Inflammatory macrophage treated with lipopolysaccharide for 4 hours (primary cell): ENCODE results near the gene PCNP.
A peak's percentile ranks its signal among the peaks of the same experiment; 100 is the strongest.
"Not testable (repeated sequence)": the region's sequence is repeated elsewhere in the genome, so short reads cannot be mapped to it uniquely, and the experiment has no call there.

Source experiments
- DNase-seq: peaks from one replicate; pipeline ENCODE4 v3.0.0-alpha.2; 2020

Gene PCNP

DNA sequence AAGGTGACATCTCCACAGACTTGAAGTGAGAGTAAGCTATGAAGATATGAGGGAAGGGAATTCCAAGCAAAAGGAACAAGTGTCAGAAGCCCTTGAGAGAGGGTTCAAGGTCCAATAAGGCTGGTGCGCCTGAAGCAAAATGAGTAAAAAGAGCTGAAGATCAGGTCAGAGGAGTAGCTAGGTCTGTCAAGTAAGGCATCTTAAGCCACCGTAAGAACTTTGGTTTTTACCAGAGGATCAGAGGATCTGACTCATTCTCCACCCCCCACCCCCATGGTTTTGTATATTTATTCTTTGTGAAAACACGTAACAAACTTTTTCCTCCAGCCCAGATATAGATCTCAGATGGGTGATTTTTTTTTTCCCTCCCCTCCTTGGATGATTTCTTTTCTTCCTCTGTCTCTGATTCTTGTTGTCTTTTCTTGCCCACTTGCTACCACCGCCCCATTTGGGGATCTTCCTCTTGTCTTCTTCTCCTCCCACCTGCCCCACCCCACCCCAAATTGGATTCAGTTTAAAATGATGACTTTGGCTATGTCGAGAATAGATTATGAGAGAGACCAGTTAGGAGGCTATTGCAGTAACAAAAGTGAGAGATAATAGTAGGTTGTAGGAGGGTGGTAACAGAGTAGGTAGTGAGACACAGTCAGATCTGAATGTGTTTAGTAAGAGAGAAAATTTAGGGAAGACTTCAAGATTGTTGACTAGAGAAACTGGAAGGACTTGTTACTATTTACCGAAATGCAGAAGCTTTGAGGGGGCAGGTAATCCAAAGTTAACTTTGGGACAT is 6.3 kb upstream of the PCNP start:
- DNase-seq, result no peak

GRCh38 chr3:101571028-101571895 is 2.7 kb upstream of the PCNP start:
- DNase-seq, result no peak

GRCh38 chr3:101574388-101575112 is 570 bp downstream of the PCNP start:
- DNase-seq, result peak; percentile 44

DNA sequence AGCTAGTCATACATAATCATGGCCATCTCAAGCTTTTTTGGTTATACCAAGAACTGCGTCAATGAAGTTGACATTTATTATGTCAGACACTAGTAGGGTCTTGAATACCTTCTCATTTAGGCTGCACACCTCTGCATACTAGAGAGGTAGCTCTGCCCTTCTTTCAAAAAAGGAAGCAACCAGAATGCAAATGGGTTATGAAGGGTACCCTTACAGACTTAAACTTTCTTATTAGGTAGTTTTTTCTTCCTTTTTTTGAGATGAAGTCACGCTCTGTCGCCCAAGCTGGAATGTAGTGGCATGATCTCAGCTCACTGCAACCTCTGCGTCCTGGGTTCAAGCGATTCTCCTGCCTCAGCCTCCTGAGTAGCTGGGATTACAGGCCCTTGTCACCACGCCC is 3.3 kb downstream of the PCNP start:
- DNase-seq, result no peak

GRCh38 chr3:101588616-101589015 is 14.6 kb downstream of the PCNP start:
- no peak for DNase-seq

DNA sequence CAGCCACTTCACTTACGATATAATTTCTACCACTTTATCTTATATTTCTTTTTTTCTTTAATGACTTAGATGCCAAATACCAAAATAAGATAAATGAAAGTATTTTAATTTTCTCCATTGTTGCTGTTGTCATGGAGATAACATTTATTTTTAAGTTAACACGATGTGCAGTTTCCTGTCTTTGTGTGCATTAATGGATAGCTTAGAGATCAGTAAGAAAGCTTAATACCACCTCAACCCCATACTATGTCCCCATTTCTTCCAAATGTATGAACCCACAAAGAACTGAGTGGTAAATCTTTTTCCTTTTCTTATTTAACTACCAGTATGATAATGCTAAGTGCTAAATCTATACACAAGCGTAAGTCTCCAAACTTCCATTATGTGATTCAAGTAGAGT is 17.1 kb downstream of the PCNP start:
- no peak for DNase-seq

GRCh38 chr3:101602731-101603130 is 28.8 kb downstream of the PCNP start:
- DNase-seq, result peak; percentile 32

GRCh38 chr3:101603184-101603583 is 29.2 kb downstream of the PCNP start:
- no peak for DNase-seq

DNA sequence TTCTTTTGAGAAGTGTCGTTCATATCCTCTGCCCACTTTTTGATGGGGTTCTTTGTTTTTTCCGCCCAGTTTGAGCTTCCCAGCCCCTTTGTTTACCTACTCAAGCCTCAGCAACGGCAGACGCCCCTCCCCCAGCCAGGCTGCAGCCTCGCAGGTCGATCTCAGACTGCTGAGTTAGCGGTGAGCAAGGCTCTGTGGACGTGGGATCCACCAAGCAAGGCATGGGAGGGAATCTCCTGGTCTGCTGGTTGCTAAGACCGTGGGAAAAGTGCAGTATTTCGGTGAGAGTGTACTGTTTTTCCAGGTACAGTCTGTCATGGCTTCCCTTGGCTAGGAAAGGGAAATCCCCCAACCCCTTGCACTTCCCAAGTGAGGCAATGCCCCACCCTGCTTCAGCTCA is 31.4 kb downstream of the PCNP start:
- not testable (repeated sequence) for DNase-seq

- DNase-seq, result no peak
These were observed 37.0 kb downstream of the PCNP start for GRCh38 chr3:101611023-101611422.

DNA sequence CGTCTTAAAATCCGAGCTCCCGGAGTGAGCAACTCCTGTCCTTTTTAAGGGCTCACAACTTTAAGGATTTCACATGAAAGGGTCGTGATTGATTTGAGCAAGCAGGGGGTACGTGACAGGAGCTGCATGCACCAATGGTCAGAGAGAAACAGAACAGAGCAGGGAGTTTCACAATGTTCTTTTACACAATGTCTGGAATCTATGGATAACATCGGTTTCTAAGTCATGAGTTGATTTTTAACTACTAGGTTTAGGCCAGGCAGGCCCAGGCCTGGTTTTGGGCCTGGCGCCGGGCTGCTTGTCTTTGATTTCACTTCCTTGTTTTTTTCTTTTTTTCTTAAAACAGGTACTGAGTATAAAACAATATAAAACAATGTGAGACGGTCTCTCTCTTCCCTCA is 39.0 kb downstream of the PCNP start:
- not testable (repeated sequence) for DNase-seq

DNA sequence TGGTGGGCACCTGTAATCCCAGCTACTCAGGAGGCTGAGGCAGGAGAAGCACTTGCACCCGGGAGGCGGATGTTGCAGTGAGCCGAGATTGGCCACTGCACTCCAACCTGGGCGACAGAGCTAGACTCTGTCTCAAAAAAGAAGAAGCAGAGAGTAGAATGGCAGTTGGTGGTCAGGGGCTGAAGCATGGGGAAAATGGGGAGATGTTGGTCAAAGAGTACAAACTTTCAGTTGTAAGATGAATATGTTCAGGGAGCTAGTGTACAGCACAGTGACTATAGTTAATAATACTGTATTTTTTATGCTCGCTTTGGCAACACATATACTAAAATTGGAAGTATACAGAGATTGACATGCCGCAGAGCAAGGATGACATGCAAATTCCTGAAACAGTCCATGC is 41.5 kb downstream of the PCNP start:
- DNase-seq, result no peak

GRCh38 chr3:101617478-101617877 is 43.5 kb downstream of the PCNP start:
- DNase-seq, result no peak

DNA sequence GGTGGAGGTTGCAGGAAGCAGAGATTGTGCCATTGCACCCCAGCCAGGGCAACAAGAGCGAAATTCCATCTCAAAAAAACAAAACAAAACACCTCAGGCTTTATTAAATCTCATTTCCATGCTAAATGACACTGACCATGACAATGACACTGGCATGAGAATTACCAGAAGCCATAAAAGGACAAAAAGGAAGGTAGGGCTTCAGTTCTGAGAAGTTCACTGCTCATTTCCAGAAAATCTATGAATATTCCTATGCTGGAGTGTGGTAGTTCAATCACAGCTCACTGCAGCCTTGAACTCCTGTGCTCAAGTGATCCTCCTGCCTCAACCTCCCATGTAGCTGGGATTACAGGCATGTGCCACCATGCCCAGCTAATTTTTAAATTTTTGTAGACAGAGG is 44.7 kb downstream of the PCNP start:
- no peak for DNase-seq

- DNase-seq, result no peak
These were observed 45.8 kb downstream of the PCNP start for GRCh38 chr3:101619734-101620133.

DNA sequence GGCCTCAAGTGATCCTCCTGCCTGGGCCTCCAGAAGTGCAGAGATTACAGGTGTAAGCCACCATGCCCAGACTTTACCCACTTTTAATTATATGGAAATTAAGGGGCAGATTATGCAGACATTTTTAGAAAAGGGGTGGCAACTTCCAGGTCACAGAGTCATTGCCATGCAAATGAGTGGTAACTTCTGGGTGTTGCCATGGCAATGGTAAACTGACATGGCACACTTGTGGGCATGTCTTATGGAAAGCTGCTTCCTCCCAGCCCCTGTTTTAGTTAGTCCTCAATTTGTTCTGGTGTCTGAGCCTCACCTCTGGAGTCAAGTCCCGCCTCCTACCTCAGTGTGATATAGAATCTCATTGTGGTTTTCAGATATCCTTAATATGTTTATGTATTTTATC is 49.7 kb downstream of the PCNP start:
- DNase-seq, result no peak

DNA sequence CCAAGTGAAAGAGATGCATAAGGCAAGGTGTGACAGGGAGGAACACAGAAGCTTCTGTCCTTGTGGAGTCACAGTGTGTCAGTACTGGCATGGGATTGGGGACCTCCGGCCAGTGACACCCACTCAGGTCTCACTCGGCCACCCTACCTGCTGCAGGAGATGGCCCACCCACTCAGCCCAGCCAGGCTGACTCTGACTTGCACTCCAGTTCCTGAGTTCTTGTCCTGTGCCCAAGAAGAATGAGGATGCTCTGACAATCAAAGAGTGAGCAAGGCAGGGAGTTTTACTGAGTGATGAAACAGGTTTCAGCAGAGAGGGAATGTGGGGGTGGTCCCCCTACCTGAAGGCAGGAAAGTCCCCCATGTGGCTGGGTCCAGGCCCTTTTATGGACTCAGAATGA is 50.9 kb downstream of the PCNP start:
- DNase-seq, result no peak

- DNase-seq, result no peak
These were observed 51.9 kb downstream of the PCNP start for GRCh38 chr3:101625879-101626278.

DNA sequence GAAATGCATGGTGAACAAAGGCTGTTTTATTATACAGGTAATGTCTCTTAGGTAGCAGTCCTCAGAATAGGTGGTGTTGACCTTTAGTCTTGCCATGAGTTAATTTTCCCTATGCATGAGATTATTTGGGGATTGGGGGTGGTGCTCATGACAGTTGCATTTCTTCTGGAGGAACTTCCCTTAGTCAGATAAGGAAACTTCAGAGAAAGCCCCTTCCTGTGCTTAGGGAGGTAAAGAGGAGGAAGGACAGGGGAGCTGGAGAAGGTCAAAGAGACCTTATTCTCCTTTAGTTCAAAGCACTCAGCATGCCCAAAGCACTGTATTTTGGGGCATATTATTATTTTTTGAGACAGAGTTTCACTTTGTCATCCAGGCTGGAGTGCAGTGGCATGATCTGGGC is 55.2 kb downstream of the PCNP start:
- no peak for DNase-seq

DNA sequence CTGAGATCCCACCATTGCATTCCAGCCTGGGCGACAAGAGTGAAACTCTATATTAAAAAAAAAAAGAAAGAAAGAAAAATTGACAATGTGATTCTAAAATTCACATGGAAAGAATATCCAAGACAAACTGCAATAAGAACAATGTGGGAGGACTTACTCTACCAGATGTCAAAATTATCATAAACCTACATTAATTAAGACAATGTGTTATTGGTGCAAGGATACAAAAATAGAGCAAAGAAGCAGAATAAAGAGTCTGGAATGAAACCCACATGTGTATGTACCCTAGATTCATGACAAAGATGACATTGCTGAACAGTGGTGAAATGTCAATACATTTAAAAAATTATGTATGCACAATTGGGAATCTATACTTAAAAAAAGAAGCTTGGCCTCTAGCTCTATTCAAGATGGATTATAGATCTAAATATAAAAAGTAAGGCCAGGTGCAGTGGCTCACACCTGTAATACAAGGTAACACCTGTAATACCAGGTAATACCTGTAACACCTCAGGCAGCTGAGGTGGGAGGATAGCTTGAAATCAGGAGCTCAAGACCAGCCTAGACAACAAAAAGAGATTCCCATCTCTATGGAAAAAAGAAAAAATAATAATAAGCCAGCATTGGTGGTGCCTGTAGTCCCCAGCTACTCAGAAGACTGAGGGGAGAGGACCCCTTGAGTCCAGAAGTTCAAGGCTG is 57.3 kb downstream of the PCNP start:
- DNase-seq, result no peak

GRCh38 chr3:101631959-101632358 is 58.0 kb downstream of the PCNP start:
- DNase-seq, result not testable (repeated sequence)

DNA sequence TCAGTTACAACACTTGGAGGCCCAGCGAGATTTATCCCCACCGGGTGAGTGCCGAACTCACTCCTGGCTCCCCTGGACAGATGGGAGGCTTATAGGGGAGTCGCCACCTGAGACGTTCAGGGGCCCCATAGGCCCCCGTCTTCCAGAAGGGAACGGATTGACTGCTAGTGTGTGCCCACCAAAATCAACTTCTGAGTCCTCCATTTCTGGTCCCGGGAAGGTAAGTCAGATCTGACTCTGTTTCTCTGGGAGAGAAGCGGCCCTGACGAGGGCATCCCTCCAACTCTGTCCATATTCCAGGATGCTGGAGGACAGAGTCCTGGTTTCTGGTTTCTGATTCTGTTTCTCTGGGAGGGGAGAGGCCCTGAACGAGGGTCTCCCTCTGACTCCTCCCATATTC is 58.6 kb downstream of the PCNP start:
- DNase-seq, result no peak

DNA sequence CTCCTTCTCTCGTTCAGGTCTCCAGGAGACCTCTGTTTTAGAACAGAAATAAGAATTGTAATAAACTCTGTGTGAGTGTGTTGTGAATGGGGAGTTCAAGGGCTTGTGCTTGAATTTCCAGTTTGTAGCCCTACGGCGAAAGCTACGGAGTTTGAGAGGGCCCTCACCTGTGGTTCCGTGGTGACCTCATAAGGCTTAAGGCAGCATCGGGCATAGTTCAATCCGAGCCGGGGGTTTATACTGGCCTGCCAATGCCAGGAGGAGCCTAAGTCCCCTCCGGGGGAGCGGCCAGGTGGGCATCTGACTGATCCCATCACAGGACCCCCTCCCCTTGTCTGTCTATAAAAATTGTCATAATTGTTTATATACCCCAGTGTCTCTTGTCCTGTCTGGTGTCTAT is 59.2 kb downstream of the PCNP start:
- no peak for DNase-seq
